Heart right ventricle (tissue), 16 donors: ENCODE measurements around the gene ADM2. TPM values are rescaled to one million over a fixed set of nuclear protein-coding genes. Genes with fewer than 3 reads are reported as not detected.

Experiments
- ATAC-seq, 8 donors: fragments of 200-7000 bp; cut with Tn5 transposase; one replicate each; pipeline ENCODE4 v1.9.1; 2020; ENCODE audit warnings: mild to moderate bottlenecking in 8 of 8, moderate library complexity in 8 of 8, moderate number of reproducible peaks in 1 of 8
- DNase-seq, 2 donors: peaks; one replicate each; pipeline ENCODE4 v3.0.0-alpha.2; 2020
- H3K27ac ChIP-seq, 10 donors: fragments of 200-600 bp; sonication (generic) in 2 of 10; one replicate each; pipeline versions ENCODE4 v1.5.0 to v1.8.0; 2020 to 2022; ENCODE audit warnings: mild to moderate bottlenecking in 3 of 10
- H3K27me3 ChIP-seq, 7 donors: fragments of 200-600 bp; one replicate each; pipeline ENCODE4 v1.8.0; 2021 to 2022; ENCODE audit warnings: mild to moderate bottlenecking in 2 of 7
- H3K36me3 ChIP-seq, 9 donors: fragments of 200-600 bp; sonication (generic) in 1 of 9; one replicate each; pipeline versions ENCODE4 v1.5.0 to v1.8.0; 2020 to 2022; ENCODE audit warnings: mild to moderate bottlenecking in 2 of 9
- H3K4me1 ChIP-seq, 9 donors: fragments of 200-600 bp; sonication (generic) in 1 of 9; one replicate each; pipeline versions ENCODE4 v1.5.0 to v1.8.0; 2020 to 2022; ENCODE audit warnings: mild to moderate bottlenecking in 4 of 9
- H3K4me3 ChIP-seq, 10 donors: fragments of 200-600 bp; sonication (generic) in 2 of 10; one replicate each; pipeline versions ENCODE4 v1.5.0 to v1.8.0; 2020 to 2022; ENCODE audit warnings: mild to moderate bottlenecking in 7 of 10, moderate library complexity in 2 of 10
- H3K9me3 ChIP-seq, 11 donors: fragments of 200-600 bp in 10 of 11; sonication (generic) in 2 of 11; one replicate each; pipeline versions ENCODE4 v1.5.0 to v1.8.0; 2013 to 2022; ENCODE audit warnings: mild to moderate bottlenecking in 2 of 11, control low read depth in 1 of 11, moderate library complexity in 1 of 11
- CTCF ChIP-seq, 9 donors: fragments of 200-600 bp; sonication (generic) in 2 of 9; IDR thresholded peaks; one replicate each; pipeline versions ENCODE4 v1.5.0 to v1.8.0; 2021 to 2022; ENCODE audit warnings: antibody characterized with exemption in 9 of 9, mild to moderate bottlenecking in 5 of 9, moderate library complexity in 1 of 9
- WGBS, 2 donors: extraction: QIAGEN DNeasy Blood & Tissue Kit; methylation state at CpG; one replicate each; pipeline ENCODE4 v1.1.7; 2013; ENCODE audit warnings: inconsistent platforms in 1 of 2; 5-methylcytosine and 5-hydroxymethylcytosine counted together
- intact Hi-C, 10 donors: fragments of 100-400 bp; cut with DNase I; formaldehyde crosslinking; loops; one replicate each; pipeline versions ENCODE4 v1.11.1 to v1.14.2; 2022
- polyA plus RNA-seq, 2 donors: library from polyadenylated mRNA; stranded (reverse); fragments of 200-250 nt; gene quantifications; one replicate each; pipeline ENCODE4 v1.2.3, GENCODE V29; 2013
- total RNA-seq, 10 donors: library from RNA; stranded (reverse); fragmentation: NEBNext Ultra II Directional in 3 of 10; extraction: Animal tissue kit (Norgen Biotek cat#: 25700) in 3 of 10; gene quantifications; one replicate each; pipeline versions ENCODE4 v1.2.1 to v1.2.4, GENCODE V29; 2021 to 2023
- donor health status: Arrhythmogenic right ventricular cardiomyopathy.
- donor health status: ischemic (EF 13 %, LVEDD 7.1; RV severe dilation, severe dysfunction).
- donor health status: healthy with polysubstance abuse.
- donor health status: DM: no; HTN: yes; CAD: no.
- donor health status: DM: no; HTN: no; CAD: no.
- donor health status: ischemic (EF 25% LVEDD 6.9; RV normal size, moderate dysfunction).
- donor health status: ischemic (EF 25% LVEDD 5.7; RV mildly dilated, moderate dysfunction).
- donor health status: healthy.
- donor health status: DM: yes; HTN: yes; CAD: no.
- donor health status: Ischemic cardiomyopathy.
- donor health status: ischemic (EF 35%, LVEDD 5.7; RV mildly dilated, moderate dysfunction).
- donor health status: nonischemic (EF 11% LVEDD 7.7; RV severe dilation, severe dysfunction).
- donor health status: DM: yes; HTN: yes; CAD: no.
- donor health status: PGD.
- donor health status: ischemic (EF 29% LVEDD 5.4; RV normal size, mild dysfunction).
- donor health status: nonischemic (EF 23%, LVEDD 6.1; RV moderate dilation, normal function).

Gene ADM2
- total and polyA plus RNA-seq, 12 donors, result 0.07 to 0.53 (median 0.15) TPM; not detected in 7

- no peak for TF ChIP-seq CTCF (IDR thresholded peaks at IDR 0.05)
- 56 to 61% methylated on average over 11 of the region's 11 CpGs for WGBS, 2 donors
- no peak overlapping the region for H3K4me3 ChIP-seq
- H3K27ac ChIP-seq, result no peak overlapping the region
- H3K36me3 ChIP-seq, result no peaks in the 10 kb centered on the region
- intact Hi-C loops, result no loop called here
- peaks cover 0 to 21% (median 17%) of the 10 kb centered on the region in 9 donors for H3K4me1 ChIP-seq
- H3K9me3 ChIP-seq, result no peaks in the 10 kb centered on the region
- no peak for ATAC-seq
- no peak for DNase-seq
- peaks cover 23 to 64% (median 58%) of the 10 kb centered on the region in 7 donors for H3K27me3 ChIP-seq
Measured at GRCh38 chr22:50479721-50480120, 1.6 kb upstream of the ADM2 start.

GRCh38 chr22:50481045-50481439, 301 bp upstream of the ADM2 start:
- no peak for TF ChIP-seq CTCF (IDR thresholded peaks at IDR 0.05)
- peaks cover 23 to 68% (median 62%) of the 10 kb centered on the region in 7 donors for H3K27me3 ChIP-seq

GRCh38 chr22:50482107-50483074, 1.0 kb downstream of the ADM2 start:
- TF ChIP-seq CTCF (IDR thresholded peaks at IDR 0.05), result no peak
- intact Hi-C loops, result no loop called here
- ATAC-seq (no peak), DNase-seq (no peak)
- Histone ChIP-seq H3K4me3 (peak overlapping the region in 6 of 10 donors; percentile 34 to 60 (median 47)), H3K27me3 (peaks cover 23 to 77% (median 62%) of the 10 kb centered on the region in 7 donors), H3K9me3 (no peaks in the 10 kb centered on the region), H3K27ac (no peak overlapping the region), H3K36me3 (no peaks in the 10 kb centered on the region), H3K4me1 (peaks cover 0 to 16% (median 11%) of the 10 kb centered on the region in 9 donors)
- WGBS, 2 donors, result 63 to 65% methylated on average over 35 of the region's 35 CpGs

More at GRCh38 chr22:50481045-50481439, 301 bp upstream of the ADM2 start:
- peaks cover 0 to 16% (median 11%) of the 10 kb centered on the region in 9 donors for H3K4me1 ChIP-seq
- ATAC-seq, result no peak
- H3K36me3 ChIP-seq, result no peaks in the 10 kb centered on the region
- WGBS, 2 donors, result 2 to 4% methylated on average over 37 to 45 of the region's 45 CpGs
- H3K9me3 ChIP-seq, result no peaks in the 10 kb centered on the region
- no peak overlapping the region for H3K27ac ChIP-seq
- no peak for DNase-seq
- H3K4me3 ChIP-seq, result peak overlapping the region in 9 of 10 donors; percentile 32 to 60 (median 46)
- intact Hi-C loops, result no loop called here

- intact Hi-C loops, result no loop called here
- DNase-seq (no peak), ATAC-seq (no peak)
- 85 to 89% methylated on average over 10 of the region's 10 CpGs for WGBS, 2 donors
- peaks cover 23 to 80% (median 67%) of the 10 kb centered on the region in 7 donors for H3K27me3 ChIP-seq
- H3K9me3 ChIP-seq, result no peaks in the 10 kb centered on the region
- no peak for TF ChIP-seq CTCF (IDR thresholded peaks at IDR 0.05)
- H3K4me1 ChIP-seq, result peaks cover 0 to 16% (median 11%) of the 10 kb centered on the region in 9 donors
- no peak overlapping the region for H3K27ac ChIP-seq
- H3K36me3 ChIP-seq, result no peaks in the 10 kb centered on the region
- H3K4me3 ChIP-seq, result no peak overlapping the region
Measured at GRCh38 chr22:50483106-50483505, 1.8 kb downstream of the ADM2 start.
